GM12878 (cell line): ENCODE data around the gene IRF2BPL. TPM values are rescaled to one million over a fixed set of nuclear protein-coding genes. Genes with fewer than 3 reads are reported as not detected.

Experiments
- ATAC-seq: fragments of 200-7000 bp; cut with Tn5 transposase; 3 replicates; pipeline ENCODE4 v1.9.1; 2020; ENCODE audit warnings: mild to moderate bottlenecking, moderate library complexity
- BruUV-seq: library from RNA; stranded (reverse); fragments of 400-500 nt; replicated peaks from 2 replicates; lab custom pipeline; 2021; lab: Mats Ljungman, UMichigan
- CTCF ChIA-PET: fragments of 300-600 bp; sonication (Branson Sonifier 250); formaldehyde crosslinking; extraction: SDS; loops from one replicate; lab custom pipeline; 2021; ENCODE audit warnings: inconsistent platforms; lab: Yijun Ruan, JAX
- POLR2A ChIA-PET: fragments of 350-600 bp; formaldehyde crosslinking; extraction: SDS; loops from one replicate; lab custom pipeline; 2021; ENCODE audit warnings: inconsistent platforms; lab: Charles Lee
- RAD21 ChIA-PET: fragments of 300-600 bp; sonication (Branson Sonifier 250); formaldehyde crosslinking; loops from one replicate; lab custom pipeline; 2023; ENCODE audit warnings: antibody characterized with exemption; ENCODE audit not compliant: unreplicated experiment; lab: Charles Lee
- SMC1A ChIA-PET: fragments of 300-600 bp; sonication (Branson Sonifier 250); formaldehyde crosslinking; loops from one replicate; lab custom pipeline; 2023; ENCODE audit not compliant: unreplicated experiment, uncharacterized antibody; lab: Charles Lee
- DNase-seq: peaks from one replicate; pipeline ENCODE4 v3.0.0-alpha.2; 2011; ENCODE audit warnings: low read depth, low spot score
- FAIRE-seq: peaks from 3 replicates; lab custom pipeline; 2011; peaks lifted over from hg19 to GRCh38; lab: Jason Lieb, UNC
- H2AFZ ChIP-seq: 2 replicates; pipeline ENCODE4 v1.6.0; 2011; ENCODE audit warnings: low read depth, low read length, control low read depth; ENCODE audit not compliant: control insufficient read depth
- H3K27ac ChIP-seq: 2 replicates; pipeline ENCODE4 v1.5.1; 2011; ENCODE audit warnings: control low read depth; ENCODE audit not compliant: control insufficient read depth, insufficient read depth
- H3K27me3 ChIP-seq, 2 experiments: replicated peaks in 1 of 2; 2 replicates each; pipeline versions ENCODE4 v1.6.0 to v1.6.1; 2011; ENCODE audit warnings: low read length in 1 of 2; ENCODE audit not compliant: control insufficient read depth in 2 of 2, insufficient read depth in 2 of 2
- H3K36me3 ChIP-seq, 2 experiments: 2 replicates each; pipeline ENCODE4 v1.5.1; 2011; ENCODE audit warnings: low read length in 1 of 2; ENCODE audit not compliant: control insufficient read depth in 2 of 2, insufficient read depth in 2 of 2
- H3K4me1 ChIP-seq: 2 replicates; pipeline ENCODE4 v1.6.1; 2011; ENCODE audit warnings: mild to moderate bottlenecking, low read length, moderate library complexity, mixed read lengths; ENCODE audit not compliant: control insufficient read depth, insufficient read depth
- H3K4me2 ChIP-seq: 2 replicates; pipeline ENCODE4 v1.6.0; 2011; ENCODE audit warnings: control low read depth; ENCODE audit not compliant: control insufficient read depth, insufficient read depth
- H3K4me3 ChIP-seq: fragments of 200-600 bp; sonication (generic); 2 replicates; pipeline ENCODE4 v1.5.1; 2016
- H3K79me2 ChIP-seq: 2 replicates; pipeline ENCODE4 v1.6.0; 2011; ENCODE audit warnings: low read length; ENCODE audit not compliant: control insufficient read depth, insufficient read depth
- H3K9ac ChIP-seq: 2 replicates; pipeline ENCODE4 v1.8.0; 2011; ENCODE audit warnings: low read length, control low read depth, mixed read lengths; ENCODE audit not compliant: control insufficient read depth, insufficient read depth
- H3K9me3 ChIP-seq: replicated peaks from 3 replicates; pipeline ENCODE4 v1.5.1; 2011; ENCODE audit warnings: mild to moderate bottlenecking, low read length; ENCODE audit not compliant: control insufficient read depth, insufficient read depth
- H4K20me1 ChIP-seq: 2 replicates; pipeline ENCODE4 v1.6.0; 2011; ENCODE audit not compliant: control insufficient read depth, insufficient read depth
- ASH2L ChIP-seq: fragments of 300-600, 200-600 bp; sonication (generic); IDR thresholded peaks from 2 replicates; pipeline ENCODE4 v1.6.1; 2017; ENCODE audit warnings: low read depth, mild to moderate bottlenecking, borderline replicate concordance
- ATF3 ChIP-seq: IDR thresholded peaks from 2 replicates; pipeline ENCODE4 v1.6.1; 2011; ENCODE audit warnings: low read depth, mild to moderate bottlenecking, low read length, moderate library complexity, borderline replicate concordance; ENCODE audit errors: extremely low read depth
- CBFB ChIP-seq: IDR thresholded peaks from 2 replicates; pipeline ENCODE4 v1.6.1; 2016; ENCODE audit warnings: antibody characterized with exemption, low read depth
- CBX5 ChIP-seq: sonication (generic); IDR thresholded peaks from 2 replicates; pipeline ENCODE4 v1.6.1; 2016; ENCODE audit warnings: low read depth, moderate library complexity, mild to moderate bottlenecking, inconsistent platforms
- CREM ChIP-seq: IDR thresholded peaks from 2 replicates; pipeline ENCODE4 v1.6.1; 2014; ENCODE audit warnings: antibody characterized with exemption, low read depth
- FOXK2 ChIP-seq: fragments of 450-650 bp; IDR thresholded peaks from 2 replicates; pipeline ENCODE4 v1.6.1; 2017; ENCODE audit warnings: mild to moderate bottlenecking, moderate library complexity
- GATAD2B ChIP-seq: fragments of 450-650 bp; conservative IDR thresholded peaks from 2 replicates; pipeline ENCODE4 v1.6.1; 2017; ENCODE audit warnings: low read depth, mild to moderate bottlenecking, moderate library complexity
- HSF1 ChIP-seq: fragments of 150-350 bp; IDR thresholded peaks from 2 replicates; pipeline ENCODE4 v1.6.1; 2014; ENCODE audit warnings: mild to moderate bottlenecking, low read depth, low read length
- IKZF1 ChIP-seq: fragments of 450-650 bp; conservative IDR thresholded peaks from 2 replicates; pipeline ENCODE4 v1.6.1; 2017; ENCODE audit warnings: antibody characterized with exemption, mild to moderate bottlenecking
- LARP7 ChIP-seq: fragments of 450-650 bp; IDR thresholded peaks from 2 replicates; pipeline ENCODE4 v1.6.1; 2017; ENCODE audit warnings: mild to moderate bottlenecking
- MXI1 ChIP-seq: fragments of 150-350 bp; IDR thresholded peaks from 2 replicates; pipeline ENCODE4 v1.6.1; 2011; ENCODE audit warnings: low read depth, mild to moderate bottlenecking, inconsistent platforms, low read length, improper control_type of control experiment
- MYB ChIP-seq: fragments of 150-350 bp; IDR thresholded peaks from 2 replicates; pipeline ENCODE4 v1.6.1; 2014; ENCODE audit warnings: mild to moderate bottlenecking, low read depth, low read length, borderline replicate concordance
- POLR2AphosphoS5 ChIP-seq: IDR thresholded peaks from 2 replicates; pipeline ENCODE4 v1.6.1; 2011; ENCODE audit warnings: mild to moderate bottlenecking, low read length, inconsistent platforms
- RB1 ChIP-seq: fragments of 450-650 bp; formaldehyde crosslinking; IDR thresholded peaks from 2 replicates; pipeline ENCODE4 v1.6.1; 2017; ENCODE audit warnings: mild to moderate bottlenecking, borderline replicate concordance
- SKIL ChIP-seq: fragments of 450-650 bp; IDR thresholded peaks from 2 replicates; pipeline ENCODE4 v1.6.1; 2017; ENCODE audit warnings: mild to moderate bottlenecking, low read depth, inconsistent platforms; ENCODE audit not compliant: poor library complexity, severe bottlenecking
- TBL1XR1 ChIP-seq: IDR thresholded peaks from 2 replicates; pipeline ENCODE4 v1.6.1; 2012; ENCODE audit warnings: low read depth, low read length, improper control_type of control experiment
- USF1 ChIP-seq: IDR thresholded peaks from 2 replicates; pipeline ENCODE4 v1.6.1; 2011; ENCODE audit warnings: borderline replicate concordance, low read depth, mild to moderate bottlenecking, moderate library complexity, mixed read lengths, low read length; ENCODE audit not compliant: insufficient read depth; ENCODE audit errors: extremely low read length
- ZSCAN29 ChIP-seq: fragments of 450-650 bp; IDR thresholded peaks from 2 replicates; pipeline ENCODE4 v1.6.1; 2017; ENCODE audit warnings: mild to moderate bottlenecking, moderate library complexity
- WGBS: methylation state at CpG from one replicate; pipeline ENCODE4 v1.1.6; 2016; ENCODE audit warnings: low lambda C conversion rate; ENCODE audit not compliant: insufficient replicate concordance, insufficient coverage; ENCODE audit errors: missing lambda C conversion rate; 5-methylcytosine and 5-hydroxymethylcytosine counted together
- in situ Hi-C: fragments of 300-500 bp; cut with MboI; formaldehyde crosslinking; loops from 9 replicates; pipeline ENCODE4 v1.14.3; 2018; ENCODE audit warnings: mixed read lengths
- intact Hi-C: fragments of 100-400 bp; cut with micrococcal nuclease; formaldehyde crosslinking; loops from one replicate; pipeline ENCODE4 v1.14.2; 2022; ENCODE audit not compliant: unreplicated experiment
- polyA plus RNA-seq, 11 experiments: library from polyadenylated mRNA; depleted of rRNA in 4 of 11; unstranded in 6 of 11; stranded (reverse) in 5 of 11; fragments of >200 nt; fragmentation: Nextera tagmentation in 4 of 11; fragmentation: Illumina TruSeq in 1 of 11; extraction: Ambion mirVana in 4 of 11; extraction: Trizol in 1 of 11; gene quantifications; 1 replicate in 1 of 11; 2 replicates in 10 of 11; pipeline versions ENCODE4 v1.2.1 to v1.2.3, GENCODE V29; 2011 to 2016; ENCODE audit warnings: inconsistent platforms in 2 of 11, missing spikeins in 2 of 11, low read depth in 1 of 11
- total RNA-seq, 4 experiments: library from RNA; depleted of rRNA in 3 of 4; stranded (reverse); fragments of >200 nt in 3 of 4; fragmentation: Illumina TruSeq in 1 of 4; extraction: Trizol in 1 of 4; gene quantifications; 2 replicates each; pipeline versions ENCODE4 v1.2.1 to v1.2.3, GENCODE V29; 2013 to 2021

The IRF2BPL gene
- total and polyA plus RNA-seq, 10 of the 15 experiments (the other 5 are each of a cell fraction or from before 2014, with no cell fraction given): 1.2 to 34.5 (median 3.1) TPM

GRCh38 chr14:77027538-77028383 lies 747 bp downstream of the IRF2BPL start:
- in situ Hi-C loops (no loop called here), intact Hi-C loops (loop anchor here (1.0 to 2.0 kb wide), 2 partner anchors 25 to 66 kb away; no protein-coding TSS in a partner anchor)
- peaks cover 43% of the 10 kb centered on the region for H3K79me2 ChIP-seq
- RAD21 ChIA-PET: interaction anchor here (0.8 to 4.6 kb wide), 22 partner anchors 11 to 114 kb away, joined by 3 to 101 read pairs (median 4); no protein-coding TSS in a partner anchor
- TSS peak; percentile 62 for BruUV-seq
- H3K27me3 ChIP-seq: no peaks in the 10 kb centered on the region
- H3K4me1 ChIP-seq: peaks cover 45% of the 10 kb centered on the region
- under 1% methylated on average over 68 of the region's 81 CpGs for WGBS
- H3K36me3 ChIP-seq: peaks cover 4 to 7% of the 10 kb centered on the region in 2 experiments; a peak in 3 of 4 replicates
- H4K20me1 ChIP-seq: no peaks in the 10 kb centered on the region
- FAIRE-seq (no peak), DNase-seq (no peak), ATAC-seq (peak; percentile 58)
- CTCF ChIA-PET: interaction anchor here (0.9 to 3.3 kb wide), 16 partner anchors 9 to 152 kb away, joined by 3 to 25 read pairs (median 8); no protein-coding TSS in a partner anchor
- H2AFZ ChIP-seq: peak overlapping the region; percentile 19
- SMC1A ChIA-PET: interaction anchor here (1.0 to 11.2 kb wide), 10 partner anchors 9 to 86 kb away, joined by 3 to 133 read pairs (median 5); no protein-coding TSS in a partner anchor
- peak overlapping the region; percentile 81 for H3K4me2 ChIP-seq
- POLR2A ChIA-PET: interaction anchor here (0.7 to 10.5 kb wide), 20 partner anchors 9 to 164 kb away, joined by 3 to 151 read pairs (median 6); no protein-coding TSS in a partner anchor
- H3K9me3 ChIP-seq: no peaks in the 10 kb centered on the region
- peak overlapping the region; percentile 94 for H3K9ac ChIP-seq
- H3K4me3 ChIP-seq: peak overlapping the region; percentile 81
- peak overlapping the region; percentile 98 for H3K27ac ChIP-seq
- no peak for TF ChIP-seq RB1
- TF ChIP-seq POLR2AphosphoS5: peak; percentile 84
- TF ChIP-seq TBL1XR1: 0 out of 2 replicates have a peak, but pooled peaks have one; percentile 34
- no peak for TF ChIP-seq MYB
- TF ChIP-seq GATAD2B: no peak
- no peak for TF ChIP-seq HSF1
- TF ChIP-seq SKIL: no peak
- no peak for TF ChIP-seq CBFB
- no peak for TF ChIP-seq USF1
- no peak for TF ChIP-seq ATF3
- no peak for TF ChIP-seq FOXK2
- 0 out of 2 replicates have a peak, but pooled peaks have one; percentile 42 for TF ChIP-seq IKZF1
- TF ChIP-seq MXI1: no peak; the same call in 1 of the 2 replicates
- no peak for TF ChIP-seq LARP7
- TF ChIP-seq CREM: no peak
- TF ChIP-seq ASH2L: no peak
- TF ChIP-seq ZSCAN29: no peak
- 0 out of 2 replicates have a peak, but pooled peaks have one; percentile 1 for TF ChIP-seq CBX5
